NT2/D1 (cell line): ENCODE data around the gene CHST15.

ENCODE experiments used
- SUZ12 ChIP-seq: IDR thresholded peaks from 2 replicates; pipeline ENCODE4 v1.6.1; 2011; ENCODE audit not compliant: insufficient read length, insufficient read depth; ENCODE audit errors: extremely low read depth
- YY1 ChIP-seq: IDR thresholded peaks from 2 replicates; pipeline ENCODE4 v1.6.1; 2011; ENCODE audit not compliant: insufficient read length, insufficient read depth
- ZNF274 ChIP-seq: IDR thresholded peaks from 2 replicates; pipeline ENCODE4 v1.6.1; 2011; ENCODE audit warnings: mild to moderate bottlenecking, low read depth, low read length

GRCh38 chr10:124130198-124130900, 37.0 kb upstream of the CHST15 start:
- TF ChIP-seq SUZ12 (no peak), YY1 (no peak), ZNF274 (no peak)
